ENCODE measurements around the gene GYPA.
A peak's percentile ranks its signal among the peaks of the same experiment; 100 is the strongest.
"Not testable (repeated sequence)": the region's sequence is repeated elsewhere in the genome, so short reads cannot be mapped to it uniquely, and the experiment has no call there.

GYPA gene

DNA sequence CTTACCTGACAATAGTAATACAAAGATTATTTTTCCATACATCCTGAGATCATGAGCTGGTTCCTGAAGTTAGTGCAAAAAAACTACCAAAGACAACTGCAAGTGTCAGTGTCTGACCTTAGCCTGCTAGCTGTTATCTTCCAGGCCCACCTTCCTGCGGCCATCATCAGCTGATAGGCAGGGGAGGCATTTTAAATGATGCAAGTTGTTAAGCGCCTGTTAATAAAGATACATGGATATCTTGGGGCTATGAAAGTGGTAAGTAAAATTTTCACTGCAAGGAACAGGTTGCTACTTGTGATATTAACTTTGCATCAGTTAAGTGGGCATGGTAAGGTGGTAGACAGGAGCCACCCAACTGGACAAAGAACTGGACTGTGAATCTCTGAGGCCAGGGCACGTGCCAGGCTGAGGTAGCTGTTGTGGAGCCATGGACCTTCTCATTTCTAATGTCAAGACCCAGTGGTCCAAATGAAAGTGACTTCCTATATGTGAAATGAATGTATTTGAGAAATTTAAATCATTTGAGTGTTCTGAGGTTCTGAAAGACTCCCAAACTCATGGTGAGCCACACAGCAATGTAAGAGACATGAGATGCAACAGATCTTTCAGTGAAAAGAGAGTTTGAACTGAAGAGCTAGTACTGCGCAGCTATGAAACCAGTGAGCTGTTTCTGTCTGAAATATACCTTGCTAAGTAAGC, at the start of gene GYPA:
TSS of gene GYPA (minus strand) at position 125 of the 702 bp plus-strand sequence. CDS start at position 42, 83 bp downstream.
- not testable (repeated sequence) for DNase-seq

DNA sequence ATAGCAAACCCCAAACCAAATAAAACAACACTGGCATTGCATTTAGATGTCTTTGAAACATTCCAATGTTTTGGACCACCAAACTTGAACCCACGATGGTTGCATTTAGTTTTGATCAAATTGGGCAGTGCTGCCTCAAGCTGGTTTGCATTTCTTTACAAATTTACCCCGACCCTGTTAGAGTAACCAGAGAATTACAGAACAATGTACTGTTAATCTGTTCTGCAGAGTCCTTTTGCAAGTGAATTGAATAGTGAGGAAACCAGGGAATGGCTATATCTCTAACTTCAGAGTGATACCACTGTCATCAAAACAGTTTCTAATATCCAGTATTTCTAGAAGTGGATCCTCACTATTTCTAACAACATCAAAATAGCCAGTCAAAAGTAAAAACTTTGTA, 49.5 kb upstream of the GYPA start:
- DNase-seq: no peak

DNA sequence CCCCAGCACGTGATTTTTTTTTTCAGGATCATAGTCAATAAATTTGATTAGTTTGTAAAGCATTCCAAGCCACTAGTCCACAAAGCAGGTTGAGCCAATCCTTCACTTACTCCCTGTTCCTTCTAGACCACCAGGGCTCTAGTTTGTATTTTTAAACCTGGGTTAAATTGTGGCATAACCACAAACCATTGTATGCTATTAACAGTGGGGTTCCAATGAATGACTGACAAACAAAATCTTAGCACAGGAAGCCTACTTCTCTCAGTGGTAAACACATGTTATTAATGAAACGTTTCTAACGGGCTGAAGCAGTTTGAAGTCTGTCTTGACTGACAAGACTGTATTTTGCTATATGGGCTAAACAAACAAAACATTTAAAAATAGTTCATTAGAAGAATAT, 48.6 kb upstream of the GYPA start:
- no peak for DNase-seq

DNA sequence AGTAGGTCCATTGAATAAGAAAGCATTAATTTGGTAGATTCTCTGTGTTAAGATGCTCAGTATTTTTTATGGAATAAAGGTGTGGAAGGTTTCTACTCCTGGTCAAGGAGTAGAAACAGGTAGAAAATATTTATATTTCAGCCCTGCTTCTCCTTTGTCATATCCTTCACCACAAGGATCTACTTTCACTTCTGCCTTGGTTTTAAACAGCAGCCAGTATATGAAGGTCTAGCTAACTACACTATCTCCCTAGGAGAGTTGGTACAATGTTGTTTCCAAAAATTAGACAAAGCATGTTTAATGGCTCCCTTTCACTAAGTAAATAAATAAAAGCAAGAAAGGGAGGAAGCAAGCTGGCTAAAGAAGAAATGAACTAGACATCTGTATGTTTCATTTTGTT, 44.6 kb upstream of the GYPA start:
- no peak for DNase-seq

DNA sequence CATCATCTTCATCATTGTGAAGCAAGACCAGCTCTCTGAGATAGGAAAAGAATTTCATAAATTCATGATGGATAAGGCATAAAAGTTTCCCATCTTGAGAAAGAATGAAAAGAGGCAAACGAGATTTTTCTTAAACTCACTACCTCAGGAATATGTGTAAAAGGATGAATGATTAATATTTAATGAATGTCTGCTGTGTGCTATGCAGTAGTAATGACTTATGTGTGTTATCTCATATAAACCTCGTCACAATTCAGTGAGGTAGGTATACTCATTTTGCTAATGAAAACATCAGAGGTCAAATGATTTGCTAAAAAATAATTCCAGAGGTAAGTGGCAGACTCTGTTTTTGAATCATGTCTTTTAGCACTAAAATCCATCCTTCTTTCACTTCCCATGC, 42.6 kb upstream of the GYPA start:
- no peak for DNase-seq

DNA sequence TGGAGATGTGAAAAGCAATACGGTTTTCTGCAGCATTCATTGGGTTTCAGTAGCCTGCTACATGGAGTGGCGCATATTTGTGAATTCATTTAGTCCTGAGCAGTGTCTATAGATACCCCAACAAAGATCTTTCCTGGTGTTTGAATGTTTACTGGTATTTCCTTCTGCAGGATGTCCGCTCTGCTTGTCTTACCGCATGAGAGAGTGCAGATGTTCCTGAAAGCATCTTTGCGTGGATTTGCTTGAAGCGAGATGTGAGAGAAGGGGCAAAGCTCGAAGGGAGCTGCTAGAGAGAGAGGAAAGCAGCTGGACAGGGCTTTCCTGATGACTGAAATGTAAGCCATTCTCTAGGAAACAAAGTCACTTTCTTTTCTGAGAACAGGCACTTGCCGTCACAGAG, 40.9 kb upstream of the GYPA start:
- DNase-seq: no peak

DNA sequence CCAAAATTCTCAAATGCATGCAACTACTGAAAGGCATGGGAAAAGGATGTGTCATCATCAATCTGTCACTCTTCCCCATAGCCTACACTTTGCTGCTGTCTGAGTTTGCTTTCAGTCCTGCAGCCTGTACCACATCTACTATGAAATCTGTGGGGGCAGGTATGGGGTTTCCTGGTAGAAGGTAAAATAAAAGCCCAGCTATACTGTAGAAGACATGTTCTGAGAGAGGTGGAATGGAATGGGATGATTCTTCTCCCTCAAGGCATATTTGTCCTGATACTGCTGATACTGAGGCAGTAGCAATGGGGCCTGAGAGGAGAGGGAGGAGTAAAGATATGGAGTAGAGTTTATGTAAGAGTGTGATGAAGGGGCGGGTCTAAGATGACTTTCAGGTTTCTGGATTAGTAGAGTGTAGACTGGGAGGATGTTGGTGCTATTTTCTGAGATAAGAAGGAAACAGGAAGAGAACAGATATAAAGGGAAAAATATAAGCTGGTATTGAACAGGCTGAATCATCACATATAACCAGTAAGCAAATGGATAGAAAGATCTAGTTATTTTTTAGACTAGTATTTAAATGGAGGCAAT, 38.7 kb upstream of the GYPA start:
- DNase-seq: no peak

DNA sequence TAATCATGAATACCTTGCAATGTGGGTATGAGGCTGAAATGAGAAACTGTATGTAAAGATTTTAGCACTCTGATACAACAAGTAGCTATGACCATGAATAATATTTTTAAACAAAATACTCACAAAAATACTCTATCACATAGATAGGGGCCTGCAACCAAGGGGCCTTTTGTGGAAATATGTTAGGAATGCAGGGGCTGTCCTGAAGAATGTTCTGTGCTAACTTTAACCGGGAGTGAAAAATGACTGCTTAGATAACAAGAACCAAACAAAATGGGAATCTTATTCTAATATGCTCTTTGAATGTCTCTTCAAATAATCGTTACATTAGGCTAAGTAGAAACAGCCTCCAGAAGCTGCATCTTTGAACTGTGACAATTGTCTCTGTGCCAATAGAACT, 37.9 kb upstream of the GYPA start:
- no peak for DNase-seq

DNA sequence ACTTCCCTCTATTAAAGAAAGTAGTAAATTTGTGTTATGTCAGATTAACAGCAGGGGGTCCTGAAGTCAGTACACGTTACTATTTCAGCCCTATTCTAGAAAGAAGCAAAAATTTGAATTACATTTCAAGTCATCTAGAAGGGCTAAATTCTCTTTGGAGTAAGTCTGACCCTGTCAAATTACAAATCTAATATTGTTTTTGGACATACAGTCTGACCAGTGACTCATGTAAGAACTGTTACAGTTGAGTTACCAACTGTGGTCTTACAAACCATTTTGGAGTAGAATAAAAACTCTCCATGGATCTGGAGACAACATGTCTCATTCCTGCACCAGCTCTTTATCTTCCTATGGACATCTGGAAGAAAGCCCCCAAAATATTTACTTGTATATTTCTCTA, 36.0 kb upstream of the GYPA start:
- DNase-seq: no peak

DNA sequence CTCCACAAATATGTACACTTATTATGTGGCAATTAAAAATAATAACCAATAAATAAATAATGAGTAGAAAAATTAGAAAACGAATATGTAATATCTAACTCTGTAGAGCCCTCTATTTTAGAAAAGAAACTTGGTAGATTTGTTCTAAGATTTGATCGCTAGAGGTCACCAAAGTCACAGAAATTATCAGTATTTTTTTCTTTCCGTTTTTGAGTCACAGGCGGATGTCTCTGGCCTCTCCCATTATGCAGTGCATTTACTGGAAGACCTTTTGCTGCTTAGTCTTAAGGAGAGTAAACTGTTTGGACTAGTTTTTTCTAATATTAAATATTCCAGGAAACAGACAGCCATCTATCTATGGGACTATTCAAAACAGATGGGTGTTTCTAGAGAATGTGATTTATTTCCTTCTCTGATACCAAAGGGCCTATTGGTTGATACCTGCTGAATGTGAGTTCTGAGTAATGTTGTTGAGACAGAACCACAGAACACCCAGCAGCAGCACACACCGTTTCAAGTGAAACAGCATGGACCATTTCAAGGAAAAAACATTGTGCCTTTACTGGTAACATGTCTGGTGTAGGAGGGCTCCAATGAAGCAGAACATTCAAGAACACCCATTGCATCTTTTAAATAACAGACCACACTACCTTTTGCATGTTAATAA, 34.0 kb upstream of the GYPA start:
- peak in 1 of 2 donors; percentile 57 for DNase-seq

DNA sequence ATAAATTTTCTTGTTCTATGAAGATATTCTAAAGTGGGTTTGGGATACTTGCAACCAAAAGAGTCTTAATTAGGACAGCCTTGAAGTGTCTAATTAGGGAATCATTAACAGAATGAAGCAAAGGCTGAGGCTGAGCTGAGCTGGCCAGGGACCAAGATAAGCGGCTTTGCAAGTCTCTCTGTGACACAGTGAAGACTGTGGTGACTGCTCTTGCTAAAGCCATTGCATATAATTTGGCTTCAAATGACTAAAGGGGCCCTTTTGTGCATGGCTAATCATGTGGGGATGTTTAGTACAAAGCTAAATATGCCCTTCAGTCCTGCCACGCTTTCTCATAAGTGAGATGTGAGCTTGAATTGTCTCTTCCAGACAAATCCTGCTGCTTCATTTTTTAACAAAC, 31.2 kb upstream of the GYPA start:
- no peak for DNase-seq

DNA sequence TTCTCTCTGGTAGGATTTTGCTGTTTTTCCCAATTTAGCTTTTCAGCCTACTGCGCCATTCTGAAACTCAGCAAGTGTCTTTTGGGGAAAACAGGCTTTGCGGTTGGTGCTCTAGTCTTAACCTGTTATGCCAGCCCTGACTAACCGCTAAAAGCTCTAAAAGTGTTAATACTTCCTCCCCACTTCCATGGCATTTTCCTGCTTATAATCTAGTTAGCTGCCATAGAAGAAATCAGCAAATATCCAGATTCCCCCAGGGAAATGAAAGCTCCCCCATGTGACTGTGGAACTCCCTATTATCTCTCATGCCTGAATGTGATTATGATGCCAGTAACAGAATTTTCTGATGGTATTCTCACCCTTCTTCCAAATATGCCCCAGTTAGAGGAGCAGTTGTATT, 28.7 kb upstream of the GYPA start:
- no peak for DNase-seq

DNA sequence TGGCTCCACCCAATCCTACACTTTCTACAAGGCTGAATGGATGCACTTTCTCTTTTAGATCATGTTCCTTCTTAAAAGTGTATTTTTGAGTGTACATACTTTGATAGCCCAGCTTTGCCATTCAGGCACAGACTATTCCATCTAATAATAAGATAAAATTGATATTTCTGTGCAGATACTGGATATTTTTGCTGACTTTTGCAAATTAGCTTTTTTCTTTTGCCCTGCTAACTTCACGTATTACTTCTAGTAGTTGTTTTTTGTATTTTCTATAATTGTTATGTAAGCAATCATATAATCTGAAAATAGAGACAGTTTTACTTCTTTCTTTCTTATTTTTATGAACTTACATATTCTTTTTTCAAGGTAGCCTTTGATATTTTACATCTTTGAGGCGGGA, 13.5 kb upstream of the GYPA start:
- DNase-seq: no peak

DNA sequence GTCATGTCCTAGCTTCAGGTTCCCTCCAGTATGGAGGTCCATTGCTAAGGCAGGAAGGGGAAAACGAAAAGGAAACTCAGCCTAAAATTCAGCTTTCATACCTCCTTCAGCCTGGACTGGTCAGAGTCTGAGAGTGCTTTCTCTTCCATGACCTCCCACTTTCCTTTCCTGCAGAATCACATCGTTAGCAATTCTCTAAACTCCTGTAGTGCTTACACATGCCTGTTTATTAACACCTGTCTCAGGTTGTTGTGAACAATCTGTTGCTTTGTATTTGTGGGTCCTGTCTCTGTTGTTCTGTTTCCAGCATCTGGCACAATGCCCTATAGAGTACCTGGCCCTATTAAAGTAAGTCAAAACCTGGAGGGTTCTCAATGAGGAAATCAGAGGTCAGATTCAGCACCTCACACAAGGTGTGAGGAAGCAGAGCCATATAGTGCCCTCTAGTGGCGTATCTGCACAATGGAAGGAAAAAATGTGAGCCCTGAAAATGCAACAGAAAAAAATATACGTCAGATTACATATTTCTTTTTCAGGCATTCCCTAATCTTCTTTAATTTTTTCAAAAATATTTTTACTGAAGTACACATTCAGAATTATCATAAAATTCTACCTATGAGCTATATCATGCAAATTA, 2.3 kb upstream of the GYPA start:
- peak in 1 of 2 donors; percentile 36 for DNase-seq

DNA sequence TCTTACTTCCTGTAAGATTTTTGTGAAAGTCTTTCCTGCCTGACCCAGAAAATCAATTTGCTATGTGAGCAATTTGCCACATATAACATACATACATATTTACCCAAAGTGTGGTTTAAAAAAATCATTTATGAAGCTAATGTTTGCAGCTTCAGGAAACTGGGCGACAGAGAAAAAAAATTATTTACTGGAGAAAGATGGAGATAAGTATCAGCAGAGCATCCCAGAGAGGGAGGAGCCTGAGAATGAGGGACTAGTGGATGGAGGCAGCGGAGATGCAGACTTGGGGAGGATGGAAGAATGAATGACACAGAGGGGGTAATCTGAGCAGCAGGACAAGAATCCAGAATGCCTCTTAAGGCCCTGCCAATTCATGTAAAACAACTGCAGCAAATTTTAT, 975 bp upstream of the GYPA start:
- DNase-seq: no peak

DNA sequence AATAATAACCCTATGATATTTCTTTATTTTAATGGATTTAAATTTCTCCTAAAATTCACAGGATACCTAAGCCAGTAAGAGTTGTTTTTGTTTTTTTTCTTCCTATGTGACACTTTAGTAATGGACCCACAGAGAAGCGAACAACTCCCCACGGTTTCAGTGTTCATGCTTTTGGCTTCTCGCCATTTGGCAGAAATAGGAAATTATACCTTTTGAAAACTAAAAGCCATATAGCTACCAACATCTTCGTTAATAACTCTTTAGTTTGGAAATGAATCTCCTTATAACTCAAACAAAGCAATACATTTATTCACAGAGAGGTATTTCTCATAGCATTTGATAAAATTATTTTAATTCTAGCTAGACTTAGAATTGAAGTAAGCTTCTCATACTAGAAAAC, 527 bp downstream of the GYPA start:
- not testable (repeated sequence) for DNase-seq

DNA sequence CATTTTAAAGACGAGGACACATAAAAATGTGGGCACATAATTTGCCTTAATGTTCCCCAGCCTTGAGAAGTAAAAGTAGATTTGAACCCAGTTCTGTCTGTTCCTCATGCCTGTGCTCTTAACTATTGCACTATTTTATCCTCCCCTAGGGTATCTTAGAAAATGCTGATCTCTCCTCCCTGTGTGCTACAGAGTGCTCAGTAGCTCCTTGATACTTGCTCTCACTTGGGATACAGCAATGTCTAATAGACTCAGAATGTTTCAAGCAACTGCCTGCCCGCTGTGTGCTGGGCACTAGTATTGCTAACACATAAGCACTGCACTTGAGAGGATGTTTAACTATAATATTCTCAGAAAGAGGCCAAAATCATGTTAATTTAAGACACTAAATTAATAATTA, 971 bp downstream of the GYPA start:
- DNase-seq: not testable (repeated sequence)

DNA sequence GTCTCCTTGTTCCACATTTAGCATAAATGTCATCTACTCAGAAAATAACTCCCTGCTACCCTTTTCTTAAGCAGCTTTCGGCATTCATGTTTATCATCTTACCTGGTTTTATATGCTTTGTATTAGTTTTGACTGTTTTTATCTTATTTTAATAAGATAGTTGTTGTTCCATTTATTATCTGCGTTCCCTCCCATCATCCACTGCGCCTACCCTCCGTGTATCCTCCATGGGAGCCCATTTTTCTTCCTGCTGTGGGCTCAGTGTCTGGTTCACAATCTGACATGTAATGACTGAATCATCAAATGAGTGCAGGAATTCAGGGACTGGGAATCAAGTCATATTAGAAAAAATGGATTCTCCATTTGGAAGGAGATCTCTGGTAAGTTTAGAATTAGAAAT, 2.3 kb downstream of the GYPA start:
- not testable (repeated sequence) for DNase-seq

DNA sequence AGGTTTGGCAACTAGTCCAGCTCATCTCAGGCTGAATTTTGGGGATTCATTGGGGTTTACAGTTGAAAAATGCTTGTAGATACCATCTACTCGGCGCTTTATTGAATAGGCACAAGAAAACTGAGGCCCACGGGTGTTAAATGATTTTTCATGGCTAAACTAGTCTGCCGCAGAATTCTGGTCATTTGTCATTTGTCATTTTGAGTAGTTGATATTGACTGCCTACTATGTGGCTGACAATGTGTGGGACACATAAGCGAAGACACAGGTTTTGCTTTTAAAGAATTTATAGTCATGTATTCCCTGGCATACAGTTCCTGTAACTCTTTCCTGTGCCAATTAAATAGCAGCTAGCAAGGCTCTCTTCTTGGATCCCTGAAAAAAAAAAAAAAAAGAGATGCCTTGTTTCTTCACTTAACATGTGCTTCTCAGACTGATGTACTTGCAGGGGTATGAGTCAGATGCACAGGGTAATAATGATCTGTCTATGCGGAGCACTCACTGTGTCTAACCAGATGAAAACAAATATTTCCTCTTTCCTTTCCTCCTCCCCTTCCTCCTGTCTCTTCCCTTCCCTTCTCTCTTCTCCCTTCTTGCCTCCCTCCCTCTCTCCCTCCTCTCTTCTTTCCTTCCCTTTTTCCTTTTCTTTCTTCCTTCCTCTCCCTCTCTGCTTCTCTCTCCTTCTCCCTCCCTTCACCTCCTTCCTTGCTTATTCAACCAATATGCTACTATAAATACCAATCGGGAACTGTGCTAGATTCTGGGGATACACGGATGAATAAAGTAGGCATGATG, 3.2 kb downstream of the GYPA start:
- not testable (repeated sequence) for DNase-seq

DNA sequence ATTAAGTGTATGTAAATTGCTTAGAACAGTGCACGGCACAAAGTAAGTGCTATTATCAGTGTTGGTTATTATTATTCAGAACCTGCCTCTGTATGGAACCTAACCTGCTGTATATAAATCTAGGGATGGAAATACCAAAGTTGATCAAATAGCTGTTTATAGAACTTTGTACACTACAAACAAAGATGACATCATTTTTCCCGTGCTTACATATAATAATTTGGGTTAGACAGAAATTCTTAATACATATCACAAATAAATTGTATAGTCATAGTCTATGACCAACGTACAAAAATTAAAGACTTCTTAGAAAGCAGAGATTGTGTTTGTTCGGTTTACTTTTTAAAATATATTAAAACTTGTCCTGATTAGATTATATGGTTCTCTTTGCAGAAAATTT, 4.3 kb downstream of the GYPA start:
- DNase-seq: not testable (repeated sequence)

DNA sequence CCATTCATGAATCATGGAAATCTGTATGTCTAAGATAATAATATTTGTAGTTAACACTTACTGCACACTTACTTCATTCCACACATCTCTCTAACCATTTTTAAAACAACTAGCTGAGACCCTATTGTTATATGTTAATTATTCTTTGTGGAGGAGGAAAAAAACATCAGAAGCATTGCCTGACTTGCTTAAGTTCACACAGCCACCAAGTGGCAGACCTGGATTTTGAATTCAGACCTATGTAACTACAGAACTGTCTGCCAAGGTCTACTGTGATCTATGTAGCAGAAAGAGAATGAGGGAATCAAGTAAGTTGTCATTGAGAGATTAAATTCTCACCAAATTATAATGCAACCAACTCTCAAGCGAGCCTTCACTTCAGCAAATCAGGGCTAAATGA, 10.4 kb downstream of the GYPA start:
- not testable (repeated sequence) for DNase-seq

DNA sequence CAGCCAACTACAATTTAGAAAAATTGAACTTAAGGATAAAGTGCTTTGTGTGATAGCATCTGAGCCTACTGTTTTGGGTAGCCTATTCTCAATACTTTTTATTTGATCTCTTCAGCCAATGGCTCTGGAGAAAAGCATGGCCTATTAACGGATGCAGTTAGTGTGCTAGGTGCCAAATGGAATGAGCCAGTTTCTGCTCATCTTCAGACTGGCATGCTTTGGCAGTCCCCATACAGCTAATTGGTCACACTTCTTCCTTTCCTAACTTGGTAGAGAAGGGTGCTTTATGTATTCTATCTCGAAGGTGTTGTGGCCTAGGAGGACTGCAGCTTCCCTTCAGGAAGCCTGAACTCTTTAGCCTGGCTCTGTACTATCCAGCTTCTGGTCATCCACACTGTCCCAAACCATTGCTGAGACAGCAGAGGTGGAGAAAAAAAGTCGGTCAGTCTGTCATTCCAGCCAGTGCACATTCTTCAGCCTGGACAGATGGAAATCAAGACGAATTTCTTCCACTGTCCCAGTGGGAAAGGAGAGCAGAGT, 11.1 kb downstream of the GYPA start:
- DNase-seq: not testable (repeated sequence)

All from CD4-positive, alpha-beta T cell treated with Interleukin-4 for 1 hour (primary cell).